DOHH2 (cell line): ENCODE data around the gene RAD51B.

Experiments used
- H3F3A ChIP-seq: fragments of 200-600 bp; sonication (generic), shearing (Covaris generic); 2 replicates; pipeline ENCODE4 v1.6.0; 2016; ENCODE audit warnings: antibody characterized with exemption, mild to moderate bottlenecking; ENCODE audit not compliant: control insufficient read depth, insufficient read depth
- H3K27ac ChIP-seq: fragments of 200-600 bp; sonication (generic); 2 replicates; pipeline ENCODE4 v1.5.1; 2014; ENCODE audit warnings: low read depth, mild to moderate bottlenecking, low read length, moderate library complexity
- H3K27me3 ChIP-seq: fragments of 200-600 bp; sonication (generic); 2 replicates; pipeline ENCODE4 v1.6.1; 2014; ENCODE audit warnings: mild to moderate bottlenecking, low read length, mixed read lengths; ENCODE audit not compliant: control insufficient read depth
- H3K36me3 ChIP-seq: fragments of 200-600 bp; sonication (generic); 2 replicates; pipeline ENCODE4 v1.6.1; 2014; ENCODE audit warnings: mild to moderate bottlenecking, low read length, moderate library complexity, mixed read lengths; ENCODE audit not compliant: control insufficient read depth
- H3K4me1 ChIP-seq: fragments of 200-600 bp; sonication (generic); 2 replicates; pipeline ENCODE4 v1.6.1; 2014; ENCODE audit warnings: mild to moderate bottlenecking, low read length, mixed read lengths; ENCODE audit not compliant: control insufficient read depth
- H3K4me2 ChIP-seq: fragments of 200-600 bp; sonication (generic); 2 replicates; pipeline ENCODE4 v1.6.0; 2014; ENCODE audit warnings: mild to moderate bottlenecking, low read length, moderate library complexity
- H3K4me3 ChIP-seq: fragments of 200-600 bp; sonication (generic); 2 replicates; pipeline ENCODE4 v1.5.1; 2014; ENCODE audit warnings: mild to moderate bottlenecking, low read length, mixed read lengths
- H3K79me2 ChIP-seq: fragments of 200-600 bp; sonication (generic); 2 replicates; pipeline ENCODE4 v1.6.1; 2014; ENCODE audit warnings: mild to moderate bottlenecking, low read length, mixed read lengths; ENCODE audit not compliant: control insufficient read depth
- H3K9me2 ChIP-seq: fragments of 200-600 bp; sonication (generic); replicated peaks from 2 replicates; pipeline ENCODE4 v1.6.1; 2014; ENCODE audit warnings: mild to moderate bottlenecking, low read length, mixed read lengths; ENCODE audit not compliant: control insufficient read depth
- H3K9me3 ChIP-seq: fragments of 200-600 bp; sonication (generic); 2 replicates; pipeline ENCODE4 v1.6.1; 2014; ENCODE audit warnings: antibody characterized with exemption, low read length, mixed read lengths; ENCODE audit not compliant: control insufficient read depth, insufficient read depth
- H4K20me1 ChIP-seq: fragments of 200-600 bp; sonication (generic); 2 replicates; pipeline ENCODE4 v1.6.0; 2014; ENCODE audit warnings: low read depth, mild to moderate bottlenecking, antibody characterized with exemption, low read length, moderate library complexity; ENCODE audit not compliant: control insufficient read depth, insufficient read depth
- CTCF ChIP-seq: fragments of 200-600 bp; sonication (generic); IDR thresholded peaks from one replicate; pipeline ENCODE4 v1.5.1; 2014; ENCODE audit warnings: antibody characterized with exemption, mild to moderate bottlenecking, low read depth, low read length; ENCODE audit not compliant: poor library complexity, severe bottlenecking
- EZH2phosphoT487 ChIP-seq: fragments of 200-600 bp; sonication (generic); IDR thresholded peaks from 2 replicates; pipeline ENCODE4 v1.6.1; 2017; ENCODE audit warnings: borderline replicate concordance, mild to moderate bottlenecking, antibody characterized with exemption, low read length, moderate library complexity, mixed read lengths

The RAD51B gene

GRCh38 chr14:68014771-68015170 lies 195.2 kb downstream of the RAD51B start:
- Histone ChIP-seq H3K9me3 (no peaks in the 10 kb centered on the region), H3K4me3 (no peak overlapping the region), H3K27ac (no peak overlapping the region), H3K36me3 (no peaks in the 10 kb centered on the region), H4K20me1 (no peaks in the 10 kb centered on the region), H3K9me2 (no peaks in the 10 kb centered on the region), H3K4me2 (no peak overlapping the region), H3K4me1 (no peaks in the 10 kb centered on the region), H3K79me2 (no peaks in the 10 kb centered on the region), H3K27me3 (no peaks in the 10 kb centered on the region), H3F3A (no peaks in the 10 kb centered on the region)
- no peak for TF ChIP-seq EZH2phosphoT487
- no peak for TF ChIP-seq CTCF

- Histone ChIP-seq H3K4me2 (no peak overlapping the region), H3F3A (no peaks in the 10 kb centered on the region), H3K36me3 (no peaks in the 10 kb centered on the region), H3K79me2 (no peaks in the 10 kb centered on the region), H3K27me3 (no peaks in the 10 kb centered on the region), H3K27ac (no peak overlapping the region), H3K4me3 (no peak overlapping the region), H3K9me2 (no peaks in the 10 kb centered on the region), H4K20me1 (no peaks in the 10 kb centered on the region), H3K4me1 (peaks cover under 1% of the 10 kb centered on the region), H3K9me3 (no peaks in the 10 kb centered on the region)
- TF ChIP-seq CTCF: no peak
- TF ChIP-seq EZH2phosphoT487: no peak
Measured at GRCh38 chr14:68015356-68016254, 196.0 kb downstream of the RAD51B start.

GRCh38 chr14:68016255-68016914 lies 196.8 kb downstream of the RAD51B start:
- H3K36me3 ChIP-seq: no peaks in the 10 kb centered on the region
- H3K79me2 ChIP-seq: peaks cover 2% of the 10 kb centered on the region; the same call in 1 of the 2 replicates
- no peak overlapping the region for H3K4me3 ChIP-seq
- H3K9me3 ChIP-seq: no peaks in the 10 kb centered on the region
- H3K4me1 ChIP-seq: peaks cover 7% of the 10 kb centered on the region
- no peak overlapping the region for H3K27ac ChIP-seq
- H3K9me2 ChIP-seq: no peaks in the 10 kb centered on the region
- H3K27me3 ChIP-seq: no peaks in the 10 kb centered on the region
- no peak for TF ChIP-seq CTCF
- TF ChIP-seq EZH2phosphoT487: no peak
- H3F3A ChIP-seq: no peaks in the 10 kb centered on the region
- H3K4me2 ChIP-seq: no peak overlapping the region
- no peaks in the 10 kb centered on the region for H4K20me1 ChIP-seq
